Stomach (tissue), 4 donors: ENCODE results near the gene SLC12A7.

Experiments used
- POLR2AphosphoS5 ChIP-seq, 3 donors: sonication (generic); formaldehyde crosslinking; IDR thresholded peaks; one replicate each; pipeline ENCODE4 v1.6.1; 2016; ENCODE audit warnings: antibody characterized with exemption in 3 of 3
- TF ChIP-seq, protein P1 (sequence below), 7 experiments: fragments of 450-650 bp in 4 of 7; fragments of 200-600 bp in 3 of 7; sonication (generic) in 3 of 7; IDR thresholded peaks; one replicate each; pipeline ENCODE4 v1.5.1; 2016 to 2019; ENCODE audit warnings: antibody characterized with exemption in 7 of 7, control low read depth in 2 of 7, mild to moderate bottlenecking in 1 of 7

DNA sequence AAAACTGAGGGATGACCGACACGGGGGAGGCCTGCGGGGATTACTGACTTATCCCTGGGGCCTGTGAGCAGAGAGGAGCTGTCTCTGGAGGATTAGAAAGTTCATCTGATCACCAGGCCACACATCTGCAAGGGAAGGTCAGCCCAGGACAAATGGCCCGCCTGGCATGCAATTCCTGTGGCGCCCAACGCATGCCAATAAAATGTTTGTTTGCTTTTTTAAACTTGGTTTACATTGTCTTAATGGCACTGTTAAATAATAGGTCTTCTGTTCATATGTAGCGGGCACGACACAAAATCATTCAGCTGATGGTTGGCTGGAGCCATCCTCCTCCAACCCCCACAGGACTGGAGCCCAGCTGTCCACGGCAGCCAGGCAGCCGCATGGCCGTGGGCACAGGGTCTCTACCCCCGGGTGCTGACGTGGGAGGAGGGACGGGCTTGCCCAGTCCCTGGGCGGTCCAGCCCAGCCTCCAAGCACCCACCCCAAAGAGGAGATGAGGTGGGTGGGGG lies 41.0 kb upstream of the SLC12A7 start:
- no peak for TF ChIP-seq POLR2AphosphoS5 (IDR thresholded peaks at IDR 0.05)
- TF ChIP-seq, protein P1, sequence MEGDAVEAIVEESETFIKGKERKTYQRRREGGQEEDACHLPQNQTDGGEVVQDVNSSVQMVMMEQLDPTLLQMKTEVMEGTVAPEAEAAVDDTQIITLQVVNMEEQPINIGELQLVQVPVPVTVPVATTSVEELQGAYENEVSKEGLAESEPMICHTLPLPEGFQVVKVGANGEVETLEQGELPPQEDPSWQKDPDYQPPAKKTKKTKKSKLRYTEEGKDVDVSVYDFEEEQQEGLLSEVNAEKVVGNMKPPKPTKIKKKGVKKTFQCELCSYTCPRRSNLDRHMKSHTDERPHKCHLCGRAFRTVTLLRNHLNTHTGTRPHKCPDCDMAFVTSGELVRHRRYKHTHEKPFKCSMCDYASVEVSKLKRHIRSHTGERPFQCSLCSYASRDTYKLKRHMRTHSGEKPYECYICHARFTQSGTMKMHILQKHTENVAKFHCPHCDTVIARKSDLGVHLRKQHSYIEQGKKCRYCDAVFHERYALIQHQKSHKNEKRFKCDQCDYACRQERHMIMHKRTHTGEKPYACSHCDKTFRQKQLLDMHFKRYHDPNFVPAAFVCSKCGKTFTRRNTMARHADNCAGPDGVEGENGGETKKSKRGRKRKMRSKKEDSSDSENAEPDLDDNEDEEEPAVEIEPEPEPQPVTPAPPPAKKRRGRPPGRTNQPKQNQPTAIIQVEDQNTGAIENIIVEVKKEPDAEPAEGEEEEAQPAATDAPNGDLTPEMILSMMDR (IDR thresholded peaks at IDR 0.05), result no peak
